Neural cell (in vitro differentiated cells): ENCODE data around the gene CUEDC1.

ENCODE experiments used
- MXI1 ChIP-seq: fragments of 450-650 bp; conservative IDR thresholded peaks from 2 replicates; pipeline ENCODE4 v1.6.1; 2014; ENCODE audit warnings: antibody characterized with exemption, mild to moderate bottlenecking; ENCODE audit not compliant: poor library complexity, severe bottlenecking
- POLR2AphosphoS5 ChIP-seq: IDR thresholded peaks from 2 replicates; pipeline ENCODE4 v1.6.1; 2012
- RAD21 ChIP-seq: fragments of 450-650 bp; conservative IDR thresholded peaks from 2 replicates; pipeline ENCODE4 v1.6.1; 2014; ENCODE audit warnings: antibody characterized with exemption, mild to moderate bottlenecking, moderate library complexity
- TAF1 ChIP-seq: IDR thresholded peaks from 2 replicates; pipeline ENCODE4 v1.6.1; 2012; ENCODE audit warnings: low read depth
- TF ChIP-seq, protein P1 (sequence below): fragments of 450-650 bp; IDR thresholded peaks from 2 replicates; pipeline ENCODE4 v1.5.1; 2014; ENCODE audit warnings: antibody characterized with exemption, mild to moderate bottlenecking, moderate library complexity; ENCODE audit not compliant: poor library complexity, severe bottlenecking
- TF ChIP-seq, protein P2 (sequence below): IDR thresholded peaks from 2 replicates; pipeline ENCODE4 v1.6.1; 2012; ENCODE audit warnings: borderline replicate concordance

DNA sequence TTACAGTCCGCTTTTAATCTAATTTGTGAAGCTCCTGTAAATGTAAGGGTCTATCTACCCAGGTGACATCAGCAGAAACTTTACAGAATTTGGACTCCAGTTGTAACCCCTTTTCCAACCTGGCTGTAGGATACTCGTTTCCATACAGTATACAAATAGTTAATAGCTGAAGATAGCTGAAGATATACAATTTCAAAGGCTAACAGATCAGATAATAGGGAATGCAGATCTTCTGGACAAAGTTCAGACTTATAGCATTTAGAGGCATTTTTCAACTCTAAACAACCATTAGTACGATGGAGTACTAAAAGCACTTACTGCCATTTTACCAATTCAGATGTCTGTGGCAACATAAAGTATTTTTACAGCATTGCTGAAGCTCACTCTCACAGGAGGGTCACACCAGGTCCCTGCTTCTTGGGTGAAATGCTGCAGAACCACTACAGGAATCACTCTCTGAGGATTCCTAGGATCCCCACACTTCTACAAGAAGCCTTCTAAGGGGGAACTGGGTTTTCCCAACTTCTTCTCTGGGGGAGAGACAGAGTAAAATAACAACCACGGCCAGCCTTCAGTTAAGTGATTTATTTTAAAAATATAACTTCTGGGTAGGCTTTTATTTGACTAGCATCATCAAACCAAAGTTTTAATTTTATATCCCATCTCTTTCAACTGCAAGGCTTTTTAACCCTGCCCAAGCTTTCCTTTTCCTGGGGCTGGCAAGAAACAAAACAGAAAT lies 29.9 kb upstream of the CUEDC1 start:
- TF ChIP-seq TAF1 (no peak), POLR2AphosphoS5 (no peak), RAD21 (peak; percentile 23), MXI1 (no peak)
- TF ChIP-seq, protein P1, sequence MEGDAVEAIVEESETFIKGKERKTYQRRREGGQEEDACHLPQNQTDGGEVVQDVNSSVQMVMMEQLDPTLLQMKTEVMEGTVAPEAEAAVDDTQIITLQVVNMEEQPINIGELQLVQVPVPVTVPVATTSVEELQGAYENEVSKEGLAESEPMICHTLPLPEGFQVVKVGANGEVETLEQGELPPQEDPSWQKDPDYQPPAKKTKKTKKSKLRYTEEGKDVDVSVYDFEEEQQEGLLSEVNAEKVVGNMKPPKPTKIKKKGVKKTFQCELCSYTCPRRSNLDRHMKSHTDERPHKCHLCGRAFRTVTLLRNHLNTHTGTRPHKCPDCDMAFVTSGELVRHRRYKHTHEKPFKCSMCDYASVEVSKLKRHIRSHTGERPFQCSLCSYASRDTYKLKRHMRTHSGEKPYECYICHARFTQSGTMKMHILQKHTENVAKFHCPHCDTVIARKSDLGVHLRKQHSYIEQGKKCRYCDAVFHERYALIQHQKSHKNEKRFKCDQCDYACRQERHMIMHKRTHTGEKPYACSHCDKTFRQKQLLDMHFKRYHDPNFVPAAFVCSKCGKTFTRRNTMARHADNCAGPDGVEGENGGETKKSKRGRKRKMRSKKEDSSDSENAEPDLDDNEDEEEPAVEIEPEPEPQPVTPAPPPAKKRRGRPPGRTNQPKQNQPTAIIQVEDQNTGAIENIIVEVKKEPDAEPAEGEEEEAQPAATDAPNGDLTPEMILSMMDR: no peak
- TF ChIP-seq, protein P2, sequence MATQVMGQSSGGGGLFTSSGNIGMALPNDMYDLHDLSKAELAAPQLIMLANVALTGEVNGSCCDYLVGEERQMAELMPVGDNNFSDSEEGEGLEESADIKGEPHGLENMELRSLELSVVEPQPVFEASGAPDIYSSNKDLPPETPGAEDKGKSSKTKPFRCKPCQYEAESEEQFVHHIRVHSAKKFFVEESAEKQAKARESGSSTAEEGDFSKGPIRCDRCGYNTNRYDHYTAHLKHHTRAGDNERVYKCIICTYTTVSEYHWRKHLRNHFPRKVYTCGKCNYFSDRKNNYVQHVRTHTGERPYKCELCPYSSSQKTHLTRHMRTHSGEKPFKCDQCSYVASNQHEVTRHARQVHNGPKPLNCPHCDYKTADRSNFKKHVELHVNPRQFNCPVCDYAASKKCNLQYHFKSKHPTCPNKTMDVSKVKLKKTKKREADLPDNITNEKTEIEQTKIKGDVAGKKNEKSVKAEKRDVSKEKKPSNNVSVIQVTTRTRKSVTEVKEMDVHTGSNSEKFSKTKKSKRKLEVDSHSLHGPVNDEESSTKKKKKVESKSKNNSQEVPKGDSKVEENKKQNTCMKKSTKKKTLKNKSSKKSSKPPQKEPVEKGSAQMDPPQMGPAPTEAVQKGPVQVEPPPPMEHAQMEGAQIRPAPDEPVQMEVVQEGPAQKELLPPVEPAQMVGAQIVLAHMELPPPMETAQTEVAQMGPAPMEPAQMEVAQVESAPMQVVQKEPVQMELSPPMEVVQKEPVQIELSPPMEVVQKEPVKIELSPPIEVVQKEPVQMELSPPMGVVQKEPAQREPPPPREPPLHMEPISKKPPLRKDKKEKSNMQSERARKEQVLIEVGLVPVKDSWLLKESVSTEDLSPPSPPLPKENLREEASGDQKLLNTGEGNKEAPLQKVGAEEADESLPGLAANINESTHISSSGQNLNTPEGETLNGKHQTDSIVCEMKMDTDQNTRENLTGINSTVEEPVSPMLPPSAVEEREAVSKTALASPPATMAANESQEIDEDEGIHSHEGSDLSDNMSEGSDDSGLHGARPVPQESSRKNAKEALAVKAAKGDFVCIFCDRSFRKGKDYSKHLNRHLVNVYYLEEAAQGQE: no peak
